ENCODE data around the gene PPP1R2C.

DNA sequence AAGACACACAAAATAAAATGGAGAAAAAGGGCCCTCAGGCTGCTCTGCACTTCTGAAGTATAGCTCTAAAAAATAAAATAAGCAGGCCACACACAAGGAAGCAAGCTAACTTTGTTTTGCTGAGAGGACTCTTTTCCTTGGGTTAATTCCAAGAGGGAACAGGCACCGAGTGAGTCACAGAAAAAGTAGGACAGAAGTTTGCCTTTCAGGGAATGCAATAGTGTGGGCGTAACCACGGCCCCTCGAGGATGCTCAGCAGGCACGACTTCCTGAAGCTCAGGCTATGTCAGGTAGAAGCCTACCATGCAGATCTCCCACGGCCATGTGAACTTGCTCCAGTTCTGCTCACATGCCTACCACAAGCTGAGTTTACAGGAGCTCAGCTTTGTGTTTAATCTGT, 22.1 kb downstream of the PPP1R2C start:
- TF ChIP-seq CTCF (IDR thresholded peaks at IDR 0.05; ENCODE audit: insufficient read depth, low read depth, low read length), result no peak
- no peak for TF ChIP-seq EZH2 (IDR thresholded peaks at IDR 0.05; ENCODE audit: insufficient read depth, low read length)
